Mucosa of descending colon (tissue), 3 donors: Measurements from ENCODE around the gene SLC9A7. TPM values are rescaled to one million over a fixed set of nuclear protein-coding genes. Genes with fewer than 3 reads are reported as not detected.

Source experiments
- ATAC-seq: fragments of 200-7000 bp; cut with Tn5 transposase; one replicate; pipeline ENCODE4 v1.9.1; 2020; ENCODE audit warnings: mild to moderate bottlenecking, moderate library complexity
- DNase-seq, 3 donors: peaks; one replicate each; pipeline ENCODE4 v3.0.0-alpha.2; 2020
- H3K36me3 ChIP-seq: fragments of 200-600 bp; one replicate; pipeline ENCODE4 v1.8.0; 2021; ENCODE audit warnings: low read depth, mild to moderate bottlenecking
- H3K4me1 ChIP-seq: fragments of 200-600 bp; one replicate; pipeline ENCODE4 v1.8.0; 2021; ENCODE audit warnings: low read depth, mild to moderate bottlenecking
- H3K4me3 ChIP-seq: fragments of 200-600 bp; one replicate; pipeline ENCODE4 v1.8.0; 2021; ENCODE audit warnings: mild to moderate bottlenecking
- H3K9me3 ChIP-seq: fragments of 200-600 bp; one replicate; pipeline ENCODE4 v1.8.0; 2021; ENCODE audit warnings: mild to moderate bottlenecking
- CTCF ChIP-seq: fragments of 200-600 bp; IDR thresholded peaks from one replicate; pipeline ENCODE4 v1.8.0; 2022; ENCODE audit warnings: antibody characterized with exemption, mild to moderate bottlenecking
- intact Hi-C, 2 donors: fragments of 100-400 bp; cut with DNase I in 1 of 2; cut with micrococcal nuclease in 1 of 2; formaldehyde crosslinking; loops; one replicate each; pipeline versions ENCODE4 v1.11.0 to v1.11.1; 2022; cut with DNase I, micrococcal nuclease
- total RNA-seq, 3 donors: library from RNA; stranded (reverse); fragmentation: NEBNext Ultra II Directional in 2 of 3; extraction: Animal tissue kit (Norgen Biotek cat#: 25700) in 2 of 3; gene quantifications; one replicate each; pipeline versions ENCODE4 v1.2.1 to v1.2.4, GENCODE V29; 2021 to 2023
- donor health status: DM: no; HTN: no; CAD: no; lungs with moderate emphysema.
- donor health status: DM: no; HTN: no; CAD: no.
- donor health status: DM: no; HTN: yes; CAD: no.

Gene SLC9A7
- total RNA-seq, 3 donors from 2014 or later = 0.46 to 2.7 (median 1.3) TPM

DNA sequence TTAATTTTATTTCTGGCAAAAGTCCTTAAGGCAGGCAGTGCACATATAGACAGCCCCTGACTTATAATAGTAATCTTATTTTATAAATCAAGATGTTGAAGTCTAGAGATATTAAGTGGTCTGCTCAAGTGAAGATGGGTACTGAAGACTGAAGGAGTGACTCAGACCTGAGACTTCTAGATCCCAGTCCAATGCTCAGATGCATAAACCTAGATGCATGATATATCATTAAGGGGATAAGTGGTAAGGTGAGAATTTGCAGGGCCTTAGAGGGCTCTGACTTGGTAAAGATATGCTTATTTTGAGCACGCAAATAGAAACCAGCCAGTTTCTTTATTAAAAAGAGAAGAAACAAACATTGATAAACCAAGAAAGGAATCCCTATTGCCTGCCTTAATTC lies 42.9 kb downstream of the SLC9A7 start:
- no peaks in the 10 kb centered on the region for H3K4me1 ChIP-seq
- intact Hi-C loops = no loop called here
- no peak for TF ChIP-seq CTCF
- H3K36me3 ChIP-seq = no peaks in the 10 kb centered on the region
- ATAC-seq = no peak
- H3K9me3 ChIP-seq = no peaks in the 10 kb centered on the region
- no peak for DNase-seq
- no peak overlapping the region for H3K4me3 ChIP-seq

GRCh38 chrX:46715530-46715929 lies 43.4 kb downstream of the SLC9A7 start:
- Histone ChIP-seq H3K4me1 (no peaks in the 10 kb centered on the region), H3K4me3 (no peak overlapping the region), H3K36me3 (no peaks in the 10 kb centered on the region), H3K9me3 (no peaks in the 10 kb centered on the region)
- ATAC-seq (no peak), DNase-seq (no peak)
- TF ChIP-seq CTCF = no peak
- intact Hi-C loops = no loop called here

GRCh38 chrX:46713672-46714490 lies 45.0 kb downstream of the SLC9A7 start:
- intact Hi-C loops = no loop called here
- Histone ChIP-seq H3K4me3 (no peak overlapping the region), H3K4me1 (no peaks in the 10 kb centered on the region), H3K9me3 (no peaks in the 10 kb centered on the region), H3K36me3 (no peaks in the 10 kb centered on the region)
- ATAC-seq (no peak), DNase-seq (no peak)
- no peak for TF ChIP-seq CTCF

DNA sequence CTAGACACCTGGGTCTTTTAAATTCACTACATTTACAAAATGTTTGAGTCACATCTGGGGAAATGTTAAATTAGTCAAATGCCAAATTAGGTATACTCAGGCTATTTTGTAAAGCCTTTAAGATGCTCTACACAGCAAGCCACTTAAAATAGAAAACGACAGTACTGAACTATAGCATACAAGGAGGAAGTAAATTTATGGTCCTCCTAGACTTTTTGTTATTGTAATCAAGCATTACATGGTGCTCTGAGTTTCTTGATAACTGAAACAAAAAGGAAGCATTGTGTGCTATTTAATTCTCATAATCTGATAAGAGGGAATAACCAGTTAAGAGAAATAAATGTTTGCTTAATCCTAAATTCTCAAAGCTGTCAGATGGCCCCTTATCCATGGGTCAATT lies 46.2 kb downstream of the SLC9A7 start:
- DNase-seq = no peak
- intact Hi-C loops = no loop called here
- no peak for TF ChIP-seq CTCF
- Histone ChIP-seq H3K9me3 (no peaks in the 10 kb centered on the region), H3K36me3 (no peaks in the 10 kb centered on the region), H3K4me3 (no peak overlapping the region), H3K4me1 (no peaks in the 10 kb centered on the region)
- ATAC-seq = no peak

- Histone ChIP-seq H3K9me3 (no peaks in the 10 kb centered on the region), H3K4me1 (no peaks in the 10 kb centered on the region), H3K36me3 (no peaks in the 10 kb centered on the region), H3K4me3 (no peak overlapping the region)
- no peak for ATAC-seq
- intact Hi-C loops = no loop called here
- TF ChIP-seq CTCF = no peak
- DNase-seq = no peak
Measured at GRCh38 chrX:46710927-46711623, 47.8 kb downstream of the SLC9A7 start.
